NCI-H82 treated with DMSO at 0.1 percent for 48 hours (cell line): Measurements from ENCODE around the gene WIPF1.
A peak's percentile ranks its signal among the peaks of the same experiment; 100 is the strongest.

Experiments
- DNase-seq: peaks from one replicate; lab custom pipeline; 2025; ENCODE audit not compliant: unreplicated experiment; lab: John Stamatoyannopoulos, UW

The WIPF1 gene

DNA sequence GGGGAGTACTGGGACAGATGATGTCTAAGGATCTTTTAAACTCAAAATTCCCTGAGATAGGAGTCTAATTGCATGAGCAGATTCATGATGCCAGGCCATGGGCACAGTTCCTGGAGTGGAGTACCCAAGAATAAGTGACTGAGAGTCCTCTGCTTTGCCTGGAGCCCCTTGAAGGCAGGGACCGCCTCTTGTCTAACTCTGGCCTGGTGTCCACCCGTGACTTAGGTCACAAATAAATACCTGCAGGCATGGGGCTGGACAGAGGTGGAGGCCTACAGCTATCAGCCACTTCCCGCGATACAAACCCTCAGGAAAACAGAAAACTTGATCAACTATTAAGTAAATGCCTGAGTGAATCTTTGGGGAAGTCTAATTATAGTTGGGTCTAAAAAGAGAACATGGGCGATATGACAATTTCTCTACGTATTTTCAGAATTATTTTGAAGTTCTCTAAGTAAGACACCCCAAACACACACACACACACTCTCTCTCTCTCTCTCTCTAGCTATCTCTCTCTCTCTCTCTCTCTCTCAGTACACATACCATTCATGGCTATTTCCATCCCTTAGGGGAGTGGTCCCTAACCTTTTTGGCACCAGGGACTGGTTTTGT lies 1.8 kb upstream of the WIPF1 start:
- no peak for DNase-seq

DNA sequence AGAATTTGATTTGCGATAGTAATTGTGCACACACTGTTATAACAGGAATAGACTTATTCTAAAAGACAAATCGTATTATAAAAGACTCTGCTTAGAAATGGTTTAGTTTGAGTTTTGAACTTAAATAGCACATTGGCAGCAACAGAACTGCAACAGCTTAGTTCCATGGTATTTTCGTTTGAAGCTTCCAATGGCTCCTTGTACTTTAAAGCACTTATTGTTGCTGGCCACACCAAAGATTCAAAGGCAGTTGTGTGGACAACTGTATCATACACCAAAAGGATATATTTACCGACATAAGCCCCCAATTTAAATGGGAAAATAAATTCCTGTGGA lies 627 bp downstream of the WIPF1 start:
- no peak for DNase-seq

- no peak for DNase-seq
Observed at GRCh38 chr2:174595891-174596397, 1.7 kb downstream of the WIPF1 start.

GRCh38 chr2:174595116-174595809 lies 2.3 kb downstream of the WIPF1 start:
- no peak for DNase-seq

DNA sequence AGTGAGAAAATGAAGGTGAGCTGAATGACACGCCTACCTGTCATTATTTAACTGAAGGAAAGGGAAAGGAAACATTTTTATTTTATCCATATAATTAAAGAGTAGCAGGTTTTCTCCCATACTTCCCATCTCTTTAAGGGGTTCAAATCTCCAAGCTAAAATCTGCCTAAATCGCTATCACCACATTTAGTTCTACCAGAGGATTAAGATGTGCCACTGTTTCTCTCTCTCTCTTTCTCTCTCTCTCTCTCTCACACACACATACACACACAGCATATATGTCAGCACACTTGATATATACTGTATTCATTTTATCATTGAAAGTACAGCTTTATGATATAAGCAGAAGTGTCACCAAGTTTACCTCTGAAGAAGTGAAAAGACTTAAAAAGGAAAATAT lies 3.1 kb downstream of the WIPF1 start:
- no peak for DNase-seq

DNA sequence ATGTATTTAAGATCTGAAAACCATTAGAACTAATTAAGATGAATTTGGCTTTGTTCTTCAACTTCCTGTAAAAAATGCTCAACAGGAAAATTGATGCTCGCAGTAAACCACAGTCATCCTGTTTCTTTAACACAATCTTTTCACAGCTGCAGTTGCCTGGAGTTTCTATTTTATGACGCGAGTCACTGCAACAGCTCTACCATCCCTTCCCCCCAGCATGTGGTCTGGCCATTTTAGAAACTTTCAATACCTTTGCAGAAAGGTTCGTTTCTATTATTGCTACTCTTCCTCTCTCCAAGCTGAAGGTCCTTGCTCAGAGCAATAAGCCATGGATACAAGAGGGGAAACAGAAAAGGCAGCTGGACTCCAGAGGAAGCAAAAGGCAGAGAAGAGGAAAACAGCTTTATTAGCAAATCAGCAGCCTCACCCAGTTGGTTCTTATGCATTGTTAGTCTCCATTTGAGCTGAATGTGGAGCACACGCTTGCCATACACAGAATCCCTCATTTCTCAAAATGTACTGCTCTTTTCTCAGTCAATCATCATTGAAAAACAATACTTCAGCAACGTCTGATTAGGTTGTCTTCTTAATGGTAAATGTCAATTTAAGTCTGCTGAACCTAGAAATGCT lies 3.9 kb downstream of the WIPF1 start:
- DNase-seq = no peak

- DNase-seq = no peak
Observed at GRCh38 chr2:174593041-174593440, 4.6 kb downstream of the WIPF1 start.

- no peak for DNase-seq
Observed at GRCh38 chr2:174591740-174592139, 5.9 kb downstream of the WIPF1 start.

DNA sequence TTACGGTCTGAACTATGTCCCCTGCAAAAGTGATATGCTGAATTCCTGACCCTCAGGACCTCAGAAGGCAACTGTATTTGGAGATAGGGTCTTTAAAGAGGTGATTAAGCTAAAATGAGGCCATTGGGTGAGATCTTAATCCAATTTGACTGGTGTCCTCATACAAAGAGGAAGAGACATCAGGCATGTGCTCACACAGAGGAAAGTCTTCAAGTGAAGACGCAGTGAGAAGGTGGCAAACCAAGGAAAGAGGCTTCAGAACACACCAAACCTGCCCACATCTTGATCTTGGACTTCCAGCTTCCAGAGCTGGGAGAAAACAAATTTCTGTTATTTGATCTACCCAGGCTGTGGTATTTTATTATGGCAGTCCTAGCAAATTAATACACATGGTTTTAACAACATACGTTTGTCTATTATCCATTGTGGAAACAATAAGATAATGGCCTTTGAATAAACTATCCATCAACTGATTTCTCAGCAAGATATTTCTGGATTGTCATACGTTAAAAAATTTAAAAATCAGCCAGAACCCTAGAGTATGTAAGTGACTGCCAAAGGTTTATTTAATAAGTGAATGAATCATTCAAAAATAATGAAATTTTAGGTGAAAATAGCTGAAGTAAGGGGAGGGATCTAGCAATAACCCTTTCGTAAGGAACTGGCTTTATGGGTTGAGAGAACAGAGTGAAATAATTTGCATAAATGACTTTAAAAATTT lies 6.5 kb downstream of the WIPF1 start:
- peak; percentile 27 for DNase-seq

DNA sequence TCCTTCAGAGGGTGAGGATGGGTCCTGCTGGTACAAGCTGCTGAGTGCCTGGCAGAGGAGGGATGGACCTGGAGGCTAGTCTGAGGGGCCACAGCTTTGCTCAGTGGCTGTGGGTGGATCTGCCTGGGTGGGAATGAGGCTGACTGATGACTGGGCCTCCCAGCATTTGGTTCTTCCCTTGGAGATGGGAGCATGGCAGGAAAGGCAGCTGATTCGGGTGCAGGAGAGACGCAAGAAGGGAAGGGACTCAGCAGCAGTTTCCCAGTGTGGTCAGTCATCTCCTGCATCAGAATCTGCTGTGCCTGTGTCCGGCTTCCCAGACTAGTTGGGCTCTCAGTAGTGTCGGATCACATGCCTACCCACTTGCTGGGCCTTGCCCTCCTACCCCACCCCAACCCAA lies 7.3 kb downstream of the WIPF1 start:
- DNase-seq = no peak

- no peak for DNase-seq
Observed at GRCh38 chr2:174589334-174589733, 8.3 kb downstream of the WIPF1 start.

GRCh38 chr2:174588463-174588862 lies 9.1 kb downstream of the WIPF1 start:
- no peak for DNase-seq

DNA sequence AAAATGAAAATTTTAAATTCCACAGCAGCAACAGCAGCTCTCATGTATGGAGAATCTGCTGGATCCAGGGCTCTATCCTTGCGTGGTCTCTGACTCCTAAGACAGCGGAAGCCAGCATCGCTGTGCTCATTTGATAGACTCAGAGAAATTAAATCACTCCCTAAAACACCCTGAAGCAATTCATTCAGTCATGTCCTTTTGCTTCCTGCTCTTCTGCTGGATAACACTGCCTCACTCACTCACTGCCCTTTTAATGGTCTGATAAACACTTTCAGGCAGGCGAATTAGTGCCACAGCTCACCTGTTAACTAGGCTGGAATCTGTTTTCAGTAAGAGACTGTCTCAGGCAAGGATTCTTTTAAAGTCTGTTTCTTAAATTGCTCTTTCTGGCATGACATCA lies 10.0 kb downstream of the WIPF1 start:
- no peak for DNase-seq

DNA sequence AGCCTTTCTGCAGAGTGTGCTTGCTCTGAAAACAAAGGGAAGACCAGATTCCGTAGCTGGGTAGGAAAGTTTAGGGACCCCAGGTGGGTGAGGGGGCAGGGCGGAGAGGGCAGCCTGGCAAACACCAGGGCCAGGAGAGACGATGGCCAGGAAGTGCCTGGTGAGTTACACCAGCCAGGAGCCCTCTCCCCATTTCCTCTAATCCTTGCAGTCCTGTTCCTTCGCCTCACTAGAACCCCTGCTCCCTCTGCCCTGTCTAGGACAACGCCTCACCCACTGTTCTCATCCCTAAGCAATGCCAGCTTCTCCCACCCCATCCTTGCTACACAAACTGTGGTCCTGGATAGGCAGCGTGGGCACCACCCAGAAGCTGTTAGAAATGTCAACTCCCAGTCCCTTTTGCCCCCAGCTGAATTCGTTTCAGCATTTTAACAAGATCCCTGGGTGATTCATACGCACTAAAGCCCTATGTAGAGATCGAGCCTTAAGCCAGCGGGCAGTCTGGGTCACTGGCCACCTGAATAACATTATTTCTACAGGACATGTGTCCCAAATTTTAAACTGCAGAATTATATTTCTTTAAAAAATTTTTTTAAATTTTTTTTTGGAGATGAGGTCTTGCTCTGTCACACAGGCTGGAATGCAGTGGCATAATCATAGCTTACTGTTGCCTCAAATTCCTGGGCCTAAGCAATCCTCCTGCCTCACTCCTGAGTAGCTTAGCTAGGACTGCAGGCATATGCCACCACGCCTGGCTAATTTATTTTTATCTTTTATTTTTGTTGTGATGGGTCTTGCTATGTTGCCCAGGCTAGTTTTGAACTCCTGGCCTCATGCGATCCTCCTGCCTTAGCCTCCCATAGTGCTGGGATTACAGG lies 10.9 kb downstream of the WIPF1 start:
- DNase-seq = no peak

DNA sequence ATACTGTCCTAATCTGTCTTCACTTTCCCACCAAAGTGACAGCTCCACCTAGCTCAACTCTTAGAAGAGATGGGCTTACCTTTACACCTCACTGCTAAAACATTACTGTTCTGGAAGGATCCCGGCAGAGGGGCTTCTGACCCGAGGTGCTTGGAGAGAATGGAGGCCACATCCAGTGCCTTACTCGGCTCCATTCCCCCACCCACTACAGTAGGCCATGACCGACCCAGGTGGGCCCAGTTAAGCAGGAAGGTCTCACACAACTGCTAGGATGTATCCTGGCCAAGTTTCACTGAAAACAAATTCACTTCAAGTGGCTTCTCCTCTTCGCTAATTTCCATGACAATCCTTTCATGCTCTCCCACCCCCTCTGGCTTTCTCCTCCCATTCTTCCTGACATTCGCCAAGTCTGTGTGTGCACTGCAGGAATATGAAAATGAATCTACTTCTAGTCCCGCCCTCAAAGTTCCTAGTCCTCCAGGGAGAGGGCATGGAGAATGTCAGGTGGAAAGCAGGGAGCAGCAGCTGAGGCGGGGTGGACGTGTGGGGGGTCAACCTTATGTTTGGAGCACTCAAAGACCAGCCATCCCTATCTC lies 11.8 kb downstream of the WIPF1 start:
- no peak for DNase-seq

GRCh38 chr2:174585146-174585545 lies 12.5 kb downstream of the WIPF1 start:
- DNase-seq = no peak

DNA sequence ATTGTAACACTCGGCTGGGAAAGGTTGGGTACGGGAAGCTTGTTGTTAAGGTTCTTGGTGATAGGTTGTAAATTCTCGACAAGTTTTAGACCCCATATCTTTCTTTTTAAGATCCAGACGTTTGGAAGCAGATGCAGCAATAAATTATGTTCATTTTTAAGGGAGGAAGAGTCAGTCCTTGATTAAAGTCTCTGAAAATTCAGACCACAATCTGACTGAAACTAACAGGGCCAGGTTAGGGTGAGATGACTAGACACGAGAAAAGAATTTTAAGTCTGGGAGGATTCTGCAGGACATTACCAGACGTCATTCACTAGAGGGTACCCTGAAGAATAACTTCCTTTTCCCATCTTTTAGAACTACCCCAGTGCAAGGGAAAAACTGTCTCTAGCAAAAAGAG lies 16.1 kb downstream of the WIPF1 start:
- DNase-seq = no peak

DNA sequence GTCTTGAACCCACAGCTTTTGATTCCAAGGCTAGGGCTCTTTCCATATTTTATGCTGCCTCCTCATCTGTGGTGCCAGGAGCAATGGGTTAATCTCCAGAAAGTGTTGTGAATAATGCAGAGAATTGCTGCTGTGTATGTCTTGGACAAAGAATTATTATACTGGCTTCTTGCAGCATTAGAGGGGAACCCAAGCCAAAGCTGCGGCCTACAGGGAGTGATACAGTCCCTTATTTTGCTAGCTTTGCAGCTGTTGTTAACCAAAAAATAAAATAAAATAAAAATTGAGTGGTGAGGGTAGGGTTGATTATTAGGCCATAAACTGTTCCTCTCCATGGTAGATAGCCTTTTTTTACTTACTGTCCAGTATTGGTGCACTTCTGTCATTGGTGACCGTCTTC lies 16.7 kb downstream of the WIPF1 start:
- no peak for DNase-seq

- no peak for DNase-seq
Observed at GRCh38 chr2:174577967-174578589, 19.5 kb downstream of the WIPF1 start.
